Transverse colon (tissue), 4 donors: ENCODE results near the gene FGD5. TPM values are rescaled to one million over a fixed set of nuclear protein-coding genes. Genes with fewer than 3 reads are reported as not detected.

Experiments used
- DNase-seq: peaks from one replicate; pipeline ENCODE4 v3.0.0-alpha.2; 2019
- H3K27ac ChIP-seq, 4 donors: fragments of 200-600 bp; sonication (generic); 2 replicates each; pipeline ENCODE4 v1.5.1; 2016 to 2018; ENCODE audit warnings: inconsistent platforms in 4 of 4
- H3K27me3 ChIP-seq: fragments of 200-600 bp; sonication (generic); 2 replicates; pipeline ENCODE4 v1.5.1; 2017; ENCODE audit warnings: inconsistent platforms
- H3K36me3 ChIP-seq, 4 donors: fragments of 200-600 bp; sonication (generic); 2 replicates each; pipeline ENCODE4 v1.5.1; 2017 to 2019; ENCODE audit warnings: inconsistent platforms in 4 of 4
- H3K4me1 ChIP-seq, 4 donors: fragments of 200-600 bp; sonication (generic); 2 replicates each; pipeline ENCODE4 v1.5.1; 2017 to 2020; ENCODE audit warnings: inconsistent platforms in 4 of 4
- H3K4me3 ChIP-seq, 4 donors: fragments of 200-600 bp; sonication (generic); 1 replicate in 1 of 4; 2 replicates in 3 of 4; pipeline versions ENCODE4 v1.5.1 to v1.6.1; 2017 to 2019; ENCODE audit warnings: inconsistent platforms in 4 of 4
- H3K9me3 ChIP-seq, 2 donors: fragments of 200-600 bp; sonication (generic); 2 replicates each; pipeline ENCODE4 v1.5.1; 2017 to 2019; ENCODE audit warnings: inconsistent platforms in 2 of 2
- EP300 ChIP-seq: sonication (generic); formaldehyde crosslinking; IDR thresholded peaks from one replicate; pipeline ENCODE4 v1.6.1; 2017; ENCODE audit warnings: antibody characterized with exemption, low read depth
- POLR2A ChIP-seq: fragments of 450-650 bp; IDR thresholded peaks from one replicate; pipeline ENCODE4 v1.6.1; 2016; ENCODE audit warnings: antibody characterized with exemption, mild to moderate bottlenecking, moderate library complexity
- POLR2AphosphoS5 ChIP-seq, 3 donors: sonication (generic); formaldehyde crosslinking; IDR thresholded peaks; one replicate each; pipeline ENCODE4 v1.6.1; 2016; ENCODE audit warnings: antibody characterized with exemption in 3 of 3
- WGBS, 2 donors: methylation state at CpG; one replicate each; pipeline ENCODE4 v1.1.5; 2018; ENCODE audit warnings: low coverage in 1 of 2; 5-methylcytosine and 5-hydroxymethylcytosine counted together
- in situ Hi-C, 4 donors: fragments of 200-750 bp; cut with MboI; loops; one replicate each; pipeline versions ENCODE4 v1.15.0 to v1.15.1; 2017; ENCODE audit warnings: low sequenced_read_pairs in 3 of 4, low pct_ligation_motif_present in 1 of 4, low pct_unique_long_range_greater_than_20kb in 1 of 4
- intact Hi-C: fragments of 100-400 bp; cut with DNase I; formaldehyde crosslinking; loops from one replicate; pipeline ENCODE4 v1.15.1; 2023; ENCODE audit warnings: low total_unique reads
- total RNA-seq, 4 donors: library from RNA; depleted of rRNA; stranded (reverse); fragments of >200 nt; gene quantifications; one replicate each; pipeline ENCODE4 v1.1.0, GENCODE V29; 2016
- TF ChIP-seq, protein P1 (sequence below), 5 experiments: fragments of 200-600 bp in 3 of 5; fragments of 450-650 bp in 2 of 5; sonication (generic) in 3 of 5; IDR thresholded peaks; 1 replicate in 2 of 5; 2 replicates in 3 of 5; pipeline ENCODE4 v1.5.1; 2016 to 2017; ENCODE audit warnings: antibody characterized with exemption in 5 of 5, inconsistent platforms in 3 of 5, mild to moderate bottlenecking in 2 of 5, moderate library complexity in 1 of 5

Gene FGD5
- total RNA-seq, 4 donors from 2014 or later, result 5.6 to 15.9 (median 10.2) TPM

- Histone ChIP-seq H3K9me3 (no peaks in the 10 kb centered on the region), H3K27me3 (no peaks in the 10 kb centered on the region), H3K4me1 (peaks cover 0 to 13% (median 2%) of the 10 kb centered on the region in 4 donors), H3K4me3 (no peak overlapping the region), H3K27ac (no peak overlapping the region), H3K36me3 (no peaks in the 10 kb centered on the region)
- 56 to 83% methylated on average over 4 of the region's 4 CpGs for WGBS, 2 donors
- TF ChIP-seq EP300 (no peak), POLR2A (no peak)
- TF ChIP-seq, protein P1, sequence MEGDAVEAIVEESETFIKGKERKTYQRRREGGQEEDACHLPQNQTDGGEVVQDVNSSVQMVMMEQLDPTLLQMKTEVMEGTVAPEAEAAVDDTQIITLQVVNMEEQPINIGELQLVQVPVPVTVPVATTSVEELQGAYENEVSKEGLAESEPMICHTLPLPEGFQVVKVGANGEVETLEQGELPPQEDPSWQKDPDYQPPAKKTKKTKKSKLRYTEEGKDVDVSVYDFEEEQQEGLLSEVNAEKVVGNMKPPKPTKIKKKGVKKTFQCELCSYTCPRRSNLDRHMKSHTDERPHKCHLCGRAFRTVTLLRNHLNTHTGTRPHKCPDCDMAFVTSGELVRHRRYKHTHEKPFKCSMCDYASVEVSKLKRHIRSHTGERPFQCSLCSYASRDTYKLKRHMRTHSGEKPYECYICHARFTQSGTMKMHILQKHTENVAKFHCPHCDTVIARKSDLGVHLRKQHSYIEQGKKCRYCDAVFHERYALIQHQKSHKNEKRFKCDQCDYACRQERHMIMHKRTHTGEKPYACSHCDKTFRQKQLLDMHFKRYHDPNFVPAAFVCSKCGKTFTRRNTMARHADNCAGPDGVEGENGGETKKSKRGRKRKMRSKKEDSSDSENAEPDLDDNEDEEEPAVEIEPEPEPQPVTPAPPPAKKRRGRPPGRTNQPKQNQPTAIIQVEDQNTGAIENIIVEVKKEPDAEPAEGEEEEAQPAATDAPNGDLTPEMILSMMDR (IDR thresholded peaks at IDR 0.05), result no peak
- intact Hi-C loops, result no loop called here
- in situ Hi-C loops, result no loop called here
- DNase-seq, result no peak
These were observed 52.0 kb downstream of the FGD5 start for GRCh38 chr3:14870783-14871060.

DNA sequence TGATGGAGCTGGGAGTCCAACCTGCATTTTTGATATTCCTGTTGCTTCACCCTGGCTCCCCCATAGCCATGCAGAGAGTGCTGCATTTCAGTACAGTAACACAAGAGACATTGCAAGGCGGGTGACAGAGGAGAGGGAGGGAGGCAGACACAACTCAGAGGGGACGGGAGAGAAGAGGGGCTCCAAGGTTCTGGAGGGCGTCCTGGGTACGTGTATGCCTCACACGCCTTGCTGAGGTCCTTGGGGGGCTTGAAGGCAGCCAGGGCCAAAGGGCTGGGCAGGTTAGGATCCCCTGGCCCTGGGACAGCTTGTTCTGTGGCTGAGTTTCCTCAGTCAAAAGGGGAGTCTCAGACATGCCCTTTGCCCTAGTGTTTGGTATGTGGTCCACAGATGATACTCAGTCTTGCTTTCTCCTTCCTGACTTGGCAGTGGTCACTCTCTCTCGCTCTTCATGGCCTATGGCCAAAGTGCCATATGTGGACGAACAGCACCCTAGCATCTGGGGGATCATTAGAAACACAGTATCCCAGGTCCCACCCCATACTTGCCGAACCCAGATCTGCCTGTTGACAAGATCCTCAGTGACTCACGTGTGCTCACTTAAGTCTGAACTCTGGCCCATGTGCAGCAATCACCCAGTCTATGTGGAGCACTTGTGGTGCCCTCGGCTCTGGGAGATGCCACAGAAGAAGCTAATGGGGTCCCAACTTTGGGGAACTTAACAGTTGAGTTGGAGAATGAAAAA lies 52.9 kb downstream of the FGD5 start:
- Histone ChIP-seq H3K36me3 (no peaks in the 10 kb centered on the region), H3K4me1 (peaks cover under 1 to 17% (median 3%) of the 10 kb centered on the region in 4 donors), H3K4me3 (no peak overlapping the region), H3K27me3 (no peaks in the 10 kb centered on the region), H3K27ac (no peak overlapping the region), H3K9me3 (no peaks in the 10 kb centered on the region)
- 64 to 72% methylated on average over 2 to 9 of the region's 10 CpGs for WGBS, 2 donors
- TF ChIP-seq POLR2AphosphoS5 (IDR thresholded peaks at IDR 0.05), result no peak
- TF ChIP-seq EP300, result no peak
- TF ChIP-seq POLR2A, result no peak
- TF ChIP-seq, protein P1 (IDR thresholded peaks at IDR 0.05), result no peak
- intact Hi-C loops (no loop called here), in situ Hi-C loops (no loop called here)
- DNase-seq, result no peak

GRCh38 chr3:14872706-14873105 lies 53.9 kb downstream of the FGD5 start:
- 77% methylated on average over 4 of the region's 4 CpGs; no CpG with 5 or more reads in 1 of the 2 donors for WGBS, 2 donors
- in situ Hi-C loops (no loop called here), intact Hi-C loops (no loop called here)
- no peak overlapping the region for H3K27ac ChIP-seq
- no peaks in the 10 kb centered on the region for H3K9me3 ChIP-seq
- DNase-seq, result no peak
- TF ChIP-seq POLR2AphosphoS5 (IDR thresholded peaks at IDR 0.05), result no peak
- TF ChIP-seq POLR2A, result no peak
- no peak for TF ChIP-seq EP300
- TF ChIP-seq, protein P1 (IDR thresholded peaks at IDR 0.05), result no peak
- H3K27me3 ChIP-seq, result no peaks in the 10 kb centered on the region
- H3K4me1 ChIP-seq, result peaks cover 7 to 28% (median 12%) of the 10 kb centered on the region in 4 donors
- no peak overlapping the region for H3K4me3 ChIP-seq
- H3K36me3 ChIP-seq, result no peaks in the 10 kb centered on the region

DNA sequence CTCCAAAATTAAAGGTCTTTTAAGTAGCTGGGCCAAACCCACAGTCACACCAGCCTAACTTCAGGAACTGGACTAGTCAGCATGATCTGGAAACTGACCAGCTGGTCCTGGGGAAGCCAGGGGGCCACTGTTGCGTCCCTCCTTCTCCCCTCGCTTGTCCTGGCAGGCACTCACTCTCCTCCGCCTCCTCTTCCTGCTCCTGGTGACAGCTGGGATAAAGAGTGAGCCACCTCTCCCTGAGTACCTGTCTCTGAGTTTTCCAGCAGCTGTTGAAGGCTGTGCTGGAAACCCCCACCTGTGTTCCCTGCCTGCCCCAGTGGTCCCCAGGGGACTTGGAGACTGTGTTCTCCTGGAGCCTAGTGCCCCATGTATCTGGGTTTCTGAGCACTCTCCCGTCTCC lies 56.0 kb downstream of the FGD5 start:
- WGBS, 2 donors, result 78 to 87% methylated on average over 3 to 4 of the region's 4 CpGs
- in situ Hi-C loops (no loop called here), intact Hi-C loops (no loop called here)
- no peak overlapping the region for H3K27ac ChIP-seq
- no peak for TF ChIP-seq POLR2AphosphoS5 (IDR thresholded peaks at IDR 0.05)
- TF ChIP-seq, protein P1 (IDR thresholded peaks at IDR 0.05), result no peak
- TF ChIP-seq POLR2A, result no peak
- TF ChIP-seq EP300, result no peak
- H3K4me3 ChIP-seq, result no peak overlapping the region
- H3K9me3 ChIP-seq, result no peaks in the 10 kb centered on the region
- H3K4me1 ChIP-seq, result peaks cover 11 to 43% (median 24%) of the 10 kb centered on the region in 4 donors
- no peak for DNase-seq
- no peaks in the 10 kb centered on the region for H3K36me3 ChIP-seq
- no peaks in the 10 kb centered on the region for H3K27me3 ChIP-seq
